Hepatic stellate cell (primary cell): ENCODE data around the gene DAB1.

Experiments used
- DNase-seq: peaks from one replicate; pipeline ENCODE4 v3.0.0; 2011; ENCODE audit warnings: low spot score

Gene DAB1

DNA sequence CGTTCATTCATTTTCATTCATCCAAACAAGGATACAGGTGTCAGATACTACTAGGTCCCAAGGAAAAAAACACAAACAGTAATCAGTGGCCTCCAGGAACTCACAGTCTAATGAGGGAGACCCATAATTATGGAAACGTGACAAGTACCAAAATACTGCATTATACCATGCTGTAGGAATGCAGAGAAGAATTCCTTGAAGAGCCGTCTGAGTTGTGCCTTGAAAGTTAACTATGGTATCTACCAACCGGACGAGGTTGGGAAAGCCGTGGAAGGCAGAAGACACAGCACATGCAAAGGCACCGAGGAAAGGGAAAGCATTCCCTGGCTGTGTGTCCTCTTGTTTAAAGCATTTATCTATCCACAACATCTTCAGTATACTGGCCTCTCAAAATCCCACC is 206.0 kb downstream of the DAB1 start:
- no peak for DNase-seq

DNA sequence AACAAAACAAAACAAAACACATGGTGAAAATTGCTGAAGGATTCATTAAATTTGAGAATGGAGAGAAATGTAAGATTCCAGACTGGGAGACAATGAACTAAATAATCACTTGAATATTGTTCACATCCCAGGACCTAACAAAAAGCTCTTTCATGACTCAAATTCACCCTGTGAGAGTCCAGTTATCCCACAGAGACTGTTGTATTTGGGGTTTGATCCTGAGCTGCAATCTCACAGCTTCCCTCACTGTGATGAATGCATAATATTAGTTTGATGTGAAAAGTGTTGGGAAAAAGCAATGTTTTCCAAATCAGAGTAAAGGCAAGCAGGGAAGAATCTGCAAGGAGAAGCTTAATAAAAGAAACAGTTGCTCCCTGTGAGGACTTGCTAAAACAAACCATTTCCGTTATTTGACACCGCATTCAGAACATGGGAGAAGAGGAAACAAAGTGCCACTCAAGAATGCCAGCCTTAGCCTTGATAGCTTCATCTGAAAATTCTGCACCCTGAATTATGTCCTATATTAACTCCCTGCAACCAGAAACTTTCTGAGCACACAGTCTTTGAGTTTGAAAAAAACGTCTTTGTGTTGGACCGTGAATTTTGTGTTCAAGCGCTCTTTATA is 208.8 kb downstream of the DAB1 start:
- no peak for DNase-seq

DNA sequence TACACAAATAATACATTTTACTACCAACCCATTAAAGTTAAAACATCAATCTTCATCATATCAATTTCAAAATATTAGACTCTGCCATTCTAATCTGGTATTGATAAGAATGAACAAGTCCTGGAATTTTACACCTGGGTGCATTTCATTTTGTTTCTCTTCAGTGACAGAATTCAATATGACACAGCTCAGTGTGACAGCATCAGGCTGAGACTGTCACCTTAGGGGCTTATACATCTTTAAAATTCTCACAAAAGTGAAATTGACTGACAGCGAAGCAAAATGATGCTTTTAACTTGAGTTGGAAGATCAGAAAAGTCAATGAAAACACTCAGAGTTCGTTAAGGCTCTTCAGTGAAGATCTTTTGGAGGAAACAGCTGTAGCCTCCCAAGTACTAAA is 213.0 kb downstream of the DAB1 start:
- DNase-seq = no peak

DNA sequence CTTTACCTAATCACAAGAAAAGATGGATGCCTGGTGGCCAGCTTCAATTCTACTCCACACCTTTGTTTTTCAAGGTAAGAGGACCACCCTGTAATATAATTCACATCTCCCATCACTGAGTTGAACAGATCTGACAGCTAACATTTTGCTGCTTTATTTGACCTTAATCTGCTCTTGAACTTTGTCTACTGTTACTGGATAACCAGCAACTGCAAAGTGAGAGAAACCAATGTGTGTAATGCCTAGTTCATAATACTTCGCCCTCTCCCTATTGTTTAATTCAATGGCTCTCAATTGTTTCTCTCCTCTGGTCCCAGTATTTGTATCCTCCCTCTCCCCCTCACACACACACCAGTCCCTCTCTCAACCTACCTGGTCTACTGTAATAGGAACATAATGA is 214.4 kb downstream of the DAB1 start:
- no peak for DNase-seq

DNA sequence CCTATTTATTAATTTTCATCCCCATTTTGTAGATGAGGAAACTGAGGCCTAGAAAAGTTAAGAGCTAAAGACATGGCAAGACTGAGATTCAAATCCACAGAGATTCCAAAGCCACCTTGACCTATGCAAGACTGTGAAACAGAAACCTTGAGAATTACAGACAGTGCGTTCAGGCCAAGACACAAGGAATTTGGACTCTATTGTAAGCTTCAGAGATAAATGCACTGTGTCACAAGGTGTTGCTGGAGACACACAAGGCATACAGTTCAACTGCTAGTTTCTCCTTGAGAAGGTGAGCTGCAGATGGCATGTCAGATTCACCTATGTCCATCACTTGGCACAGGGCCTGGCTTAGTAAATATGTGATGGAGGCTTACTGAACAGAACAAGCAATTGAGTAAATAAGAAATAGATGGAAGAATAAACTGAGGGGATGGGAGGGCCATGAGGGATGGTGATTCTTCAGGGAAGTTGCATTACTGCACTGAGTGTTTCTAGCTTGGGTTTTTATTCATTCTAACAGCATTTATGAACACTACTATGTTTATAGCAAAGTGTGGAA is 215.0 kb downstream of the DAB1 start:
- DNase-seq = no peak

DNA sequence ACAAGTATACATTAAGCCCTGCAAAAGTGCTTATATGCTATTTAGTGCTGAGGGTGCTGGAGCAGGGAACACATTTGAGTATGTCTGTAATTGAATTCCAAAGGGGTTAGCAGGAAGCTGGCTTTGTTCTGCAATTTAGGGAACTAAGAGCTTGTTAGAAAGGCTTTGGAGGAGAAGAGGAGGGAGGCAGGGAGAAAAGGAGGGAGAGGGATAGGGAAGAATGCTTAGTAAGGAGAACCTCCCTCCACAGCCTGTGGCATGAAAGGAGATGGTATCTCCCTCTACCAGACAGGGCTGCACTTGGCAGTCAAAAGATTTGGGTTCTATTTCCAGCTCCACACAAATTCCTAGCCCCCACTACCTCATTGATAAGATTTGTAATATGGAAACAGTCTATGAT is 217.8 kb downstream of the DAB1 start:
- no peak for DNase-seq

DNA sequence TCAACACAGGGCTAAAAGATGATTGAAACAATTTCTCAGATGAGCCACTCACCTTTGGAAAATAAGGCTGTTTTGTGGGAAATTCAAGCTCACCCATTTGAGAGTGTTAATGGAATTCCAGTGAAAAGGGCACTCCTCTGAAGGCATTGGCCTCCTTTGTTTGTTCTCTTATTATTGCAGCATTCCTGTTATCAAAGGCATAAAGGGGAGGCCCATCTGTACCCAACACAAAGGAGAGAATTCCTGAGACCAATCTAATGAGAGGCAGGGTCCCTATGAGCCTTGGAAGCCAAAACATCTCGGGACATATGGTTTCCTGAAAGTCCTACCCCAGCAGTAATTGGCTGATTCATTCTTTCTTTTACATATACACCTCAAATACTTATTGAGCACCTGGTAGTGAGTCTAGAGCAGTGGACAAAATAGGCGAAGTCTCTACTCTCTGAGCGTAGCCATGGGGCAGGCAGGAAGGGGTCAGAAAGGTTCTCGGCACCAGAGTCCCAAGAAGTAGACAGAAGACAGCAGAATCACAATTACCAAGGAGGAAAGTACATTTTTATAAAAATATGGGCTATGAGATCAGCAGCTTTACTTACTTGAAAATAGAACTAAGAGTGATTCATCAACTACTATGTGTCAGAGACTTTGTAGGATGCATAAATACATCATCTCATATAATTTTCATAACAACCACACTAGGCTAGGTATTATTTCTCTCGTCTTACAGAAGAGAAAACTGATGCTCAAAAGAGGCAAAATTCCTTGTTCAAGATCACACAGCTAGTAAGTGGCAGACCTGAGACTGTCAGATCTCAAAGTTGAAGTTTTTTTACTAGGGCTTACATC is 218.7 kb downstream of the DAB1 start:
- no peak for DNase-seq

DNA sequence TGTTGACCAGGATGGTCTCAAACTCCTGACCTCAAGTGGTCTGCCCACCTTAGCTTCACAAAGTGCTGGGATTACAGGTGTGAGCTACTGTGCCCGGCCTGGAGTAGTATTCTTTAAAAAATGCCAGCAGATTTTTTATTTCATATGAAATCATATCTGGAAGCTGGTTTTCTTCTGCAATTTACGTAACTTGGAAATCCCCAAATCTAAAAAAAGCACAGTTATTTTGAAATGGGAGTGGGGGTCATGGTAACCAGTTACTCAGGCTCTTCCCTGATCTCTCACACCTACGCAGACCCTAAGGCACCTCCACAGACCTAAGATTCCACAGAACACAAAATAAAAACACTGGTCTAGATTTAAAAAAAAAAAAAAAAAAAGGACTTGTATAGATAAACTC is 219.8 kb downstream of the DAB1 start:
- no peak for DNase-seq

DNA sequence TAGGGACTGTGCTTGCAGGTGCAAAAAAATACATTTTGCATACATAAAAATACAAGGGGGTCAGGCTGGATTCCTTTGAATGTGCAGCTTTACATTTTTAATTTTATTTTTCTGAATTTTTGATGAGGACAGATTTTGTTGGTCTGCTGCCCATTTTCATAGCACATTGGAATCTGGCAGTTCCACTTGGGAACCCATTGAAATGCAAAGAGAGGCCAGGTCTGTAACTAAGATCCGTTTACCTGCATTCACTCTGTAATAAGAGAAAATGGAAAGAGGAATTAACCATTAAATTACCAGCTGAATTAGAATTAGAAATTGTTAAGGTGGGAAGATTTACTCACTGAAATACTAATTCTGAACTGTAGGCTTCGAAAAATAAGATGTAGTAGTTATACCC is 221.6 kb downstream of the DAB1 start:
- no peak for DNase-seq

DNA sequence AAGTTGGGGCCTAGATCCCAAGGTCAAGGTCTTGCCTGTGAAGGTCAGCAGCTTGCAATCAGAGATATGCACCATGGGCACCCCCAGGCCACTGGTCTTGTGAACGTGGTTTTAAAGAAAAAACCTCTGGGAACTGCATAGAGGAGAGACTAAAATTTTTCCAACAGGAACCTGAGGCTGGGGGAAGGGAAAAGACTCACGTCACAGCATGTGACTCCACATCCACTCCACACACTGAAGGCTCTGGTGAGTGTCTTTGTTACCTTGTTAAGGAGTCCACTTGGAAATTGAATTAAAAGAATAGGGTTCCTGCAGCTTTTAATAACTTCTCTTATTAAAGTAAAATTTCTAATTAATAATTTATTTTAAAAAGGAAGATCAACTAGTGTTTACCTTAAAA is 224.9 kb downstream of the DAB1 start:
- DNase-seq = no peak

DNA sequence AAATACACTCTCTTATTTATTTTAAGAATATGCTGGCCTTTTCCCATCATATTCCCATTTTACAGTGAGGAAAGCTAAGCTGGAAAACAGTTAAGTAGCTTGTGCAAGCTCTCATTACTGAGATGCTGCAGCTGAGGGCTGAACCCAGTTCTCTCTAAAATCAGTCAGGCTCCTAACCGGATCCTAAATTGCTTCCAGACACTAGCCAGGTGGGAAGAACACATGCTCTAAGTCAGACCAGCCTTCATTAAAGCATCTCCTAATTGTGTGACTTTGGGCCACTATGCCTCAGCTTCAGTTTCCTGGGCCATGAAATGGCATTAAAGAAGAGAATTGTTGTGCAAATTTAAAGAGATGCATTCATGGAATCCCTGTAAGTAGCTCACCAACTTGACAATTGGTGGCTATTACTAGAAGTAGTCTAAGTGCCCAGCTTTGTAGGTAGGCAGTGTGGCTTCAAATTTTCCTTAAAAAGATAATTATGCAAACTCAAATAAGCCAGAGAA is 228.4 kb downstream of the DAB1 start:
- no peak for DNase-seq

DNA sequence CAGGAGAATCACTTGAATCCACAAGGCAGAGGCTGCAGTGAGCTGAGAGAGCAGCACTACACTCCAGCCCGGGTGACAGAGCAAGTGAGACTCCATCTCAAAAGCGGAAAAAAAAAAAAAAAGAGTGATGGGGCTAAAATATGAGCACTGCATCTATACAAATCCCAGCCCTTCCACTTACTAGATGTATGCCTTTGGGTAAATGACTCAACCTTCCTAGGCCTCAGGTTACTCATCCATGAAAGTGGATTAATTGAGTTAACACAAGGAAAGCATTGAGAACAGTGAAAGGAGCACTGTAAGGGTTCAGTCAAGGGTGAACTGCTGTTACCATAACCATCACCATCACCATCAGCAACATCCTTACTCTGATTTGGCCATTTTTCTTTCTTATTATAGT is 231.6 kb downstream of the DAB1 start:
- DNase-seq = no peak

DNA sequence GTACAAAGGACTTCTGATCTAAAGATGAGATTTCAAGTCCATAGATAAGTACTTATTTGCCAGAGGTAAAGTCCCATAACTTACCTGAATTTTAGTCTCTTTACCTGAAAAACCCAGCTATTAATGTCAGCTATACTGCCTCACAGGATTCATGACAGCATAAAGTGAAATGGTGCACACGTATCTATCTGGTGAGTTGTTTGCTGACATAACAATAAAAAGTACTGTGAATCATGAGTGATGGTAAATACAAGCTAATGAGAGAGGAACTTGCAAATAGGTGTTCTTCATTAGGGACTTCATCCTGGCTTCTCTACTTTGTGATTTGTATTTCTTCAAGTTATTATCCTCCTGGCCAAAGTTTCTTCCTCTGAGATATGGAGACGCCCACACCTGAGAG is 233.0 kb downstream of the DAB1 start:
- DNase-seq = no peak

DNA sequence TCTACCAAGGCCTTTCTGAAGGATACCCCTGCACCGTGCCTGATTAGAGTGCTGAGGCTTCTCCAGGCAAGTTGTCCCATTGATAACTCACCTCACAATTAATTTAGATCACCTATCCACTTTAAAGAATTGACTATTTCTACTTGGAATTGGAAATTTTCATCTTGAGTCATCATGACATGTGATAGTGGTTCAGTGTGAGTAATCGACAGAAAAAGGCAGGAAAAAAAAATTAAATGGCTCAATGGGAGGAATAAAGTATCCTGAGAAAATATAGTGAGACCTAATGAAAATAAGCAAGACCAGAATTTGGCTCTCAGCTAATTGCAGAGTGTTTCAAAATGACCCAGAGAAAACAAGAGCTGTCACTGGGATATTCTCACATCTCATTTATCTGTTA is 235.7 kb downstream of the DAB1 start:
- DNase-seq = no peak

DNA sequence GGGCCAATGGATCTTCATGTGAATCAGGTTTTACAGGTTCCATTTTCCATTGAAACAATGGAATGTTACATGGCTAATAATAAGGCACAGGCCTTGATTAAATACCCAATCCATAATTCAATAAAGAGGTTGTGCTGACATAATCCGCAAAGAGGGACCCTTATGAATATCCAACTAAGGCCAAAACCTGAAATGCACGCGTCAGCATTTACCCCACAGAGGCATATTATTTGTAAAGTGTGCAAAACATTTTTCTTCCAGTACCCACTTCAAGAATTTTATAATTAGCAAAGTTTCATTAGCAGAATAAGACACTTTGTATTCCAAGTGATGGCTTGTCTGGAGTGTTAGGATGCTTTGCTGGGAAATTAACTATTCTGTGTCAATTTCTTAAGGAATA is 237.4 kb downstream of the DAB1 start:
- DNase-seq = no peak

DNA sequence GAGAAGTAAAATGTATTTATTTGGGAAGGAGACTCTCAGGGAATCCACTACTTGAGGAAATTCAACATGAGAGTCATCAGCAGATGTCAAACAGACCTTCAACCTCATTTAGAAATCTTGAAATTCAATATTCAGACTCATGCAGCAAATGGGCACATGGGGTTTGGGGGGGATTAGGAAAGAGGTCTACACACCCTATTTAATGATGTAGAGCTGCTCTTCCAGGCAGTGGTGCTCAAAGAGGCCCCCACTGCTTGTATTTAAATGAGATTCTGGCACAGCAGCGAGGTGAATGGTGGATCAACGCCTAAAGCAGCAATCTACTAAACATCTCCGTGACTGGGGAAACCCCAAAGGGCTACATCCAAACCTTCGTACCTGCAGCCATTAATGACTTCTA is 244.9 kb downstream of the DAB1 start:
- DNase-seq = no peak

DNA sequence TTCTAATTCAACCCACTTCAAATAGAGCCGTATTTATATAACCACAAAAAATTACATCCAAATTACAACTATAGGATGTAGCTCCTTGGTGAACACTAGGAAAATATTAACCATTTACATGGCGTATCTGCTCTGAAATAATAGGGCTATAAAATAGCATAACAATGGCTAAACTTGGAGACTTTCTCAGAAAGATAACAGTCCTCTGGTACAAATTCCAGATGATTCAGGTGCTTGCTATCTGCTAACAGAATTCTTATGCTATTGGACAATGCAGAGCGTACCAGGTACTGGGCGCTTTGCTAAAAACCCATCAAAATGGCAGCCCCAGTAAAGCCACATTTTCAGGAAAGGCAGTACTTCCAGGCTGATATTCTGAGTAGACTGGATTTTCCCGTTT is 248.4 kb downstream of the DAB1 start:
- DNase-seq = no peak

DNA sequence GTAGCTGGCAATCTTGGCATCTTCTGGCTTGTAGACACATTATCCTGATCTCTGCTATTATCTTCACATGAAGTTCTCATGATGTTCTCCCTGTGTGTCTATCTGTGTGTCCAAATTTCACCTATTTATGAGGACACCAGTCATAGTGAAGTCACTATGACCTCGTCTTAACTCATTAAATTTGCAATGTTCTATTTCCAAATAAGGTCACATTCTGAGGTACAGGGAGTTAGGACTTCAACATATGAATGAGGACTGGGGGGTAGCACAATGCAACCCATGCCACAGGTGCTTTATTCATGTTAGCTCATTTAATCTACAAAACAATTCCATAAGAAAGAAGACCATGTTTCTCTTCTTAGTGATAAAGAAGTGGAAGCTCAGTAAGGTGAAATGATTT is 251.8 kb downstream of the DAB1 start:
- DNase-seq = no peak

DNA sequence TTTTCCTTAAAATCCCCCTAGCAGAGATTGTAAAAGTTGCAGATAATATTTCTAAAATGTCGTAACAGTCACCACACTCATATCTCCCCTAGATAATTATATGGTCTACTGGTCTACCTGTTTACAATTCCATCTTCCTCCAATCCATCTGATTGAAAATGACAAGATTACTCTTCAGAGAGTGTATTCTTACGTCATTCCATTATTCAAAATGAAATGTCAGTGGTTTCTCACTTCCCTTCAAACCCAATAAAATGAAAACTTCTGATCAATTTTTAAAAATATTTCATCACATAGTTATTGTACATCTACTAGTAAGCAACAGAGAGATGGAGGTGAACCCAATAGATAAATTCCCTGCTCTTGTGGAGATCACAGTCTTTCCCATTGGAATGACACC is 255.9 kb downstream of the DAB1 start:
- DNase-seq = no peak

DNA sequence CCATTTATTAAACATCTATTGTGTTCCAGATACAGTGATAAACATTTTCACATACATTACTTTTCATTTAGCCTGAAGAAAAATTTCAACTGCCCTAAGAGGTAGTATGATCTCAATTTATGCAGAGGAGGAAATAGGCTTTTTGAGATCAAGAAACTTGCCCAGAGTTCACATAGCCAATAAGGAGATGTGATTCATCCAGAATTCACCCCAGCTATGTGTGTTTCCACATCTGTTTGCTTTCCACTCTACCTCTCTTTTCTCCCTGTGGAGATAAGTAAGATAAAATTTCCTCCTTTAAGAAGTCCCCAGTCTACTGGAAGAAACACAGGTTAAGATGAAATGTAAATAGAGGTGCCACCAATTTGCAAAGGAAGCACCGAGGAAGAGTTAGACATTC is 258.3 kb downstream of the DAB1 start:
- DNase-seq = no peak

DNA sequence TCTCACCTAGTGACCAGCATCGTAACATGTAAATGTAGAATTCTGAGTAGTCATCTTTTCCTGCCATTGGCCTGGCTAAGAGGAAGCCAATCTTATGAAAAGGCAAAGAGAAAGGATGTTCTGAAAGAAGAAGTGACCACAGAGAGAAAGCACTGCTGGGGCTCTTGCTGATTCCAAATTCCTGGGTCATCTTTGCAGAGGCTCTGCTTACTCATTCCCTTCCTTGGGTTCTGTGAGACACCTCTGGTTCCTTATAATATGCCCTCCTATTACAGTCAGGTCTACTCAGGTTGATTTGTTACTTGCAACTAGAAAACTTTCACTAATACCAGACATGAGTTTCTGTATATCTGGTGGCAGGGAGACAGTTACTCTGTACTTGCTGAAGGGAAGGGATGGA is 259.3 kb downstream of the DAB1 start:
- no peak for DNase-seq

DNA sequence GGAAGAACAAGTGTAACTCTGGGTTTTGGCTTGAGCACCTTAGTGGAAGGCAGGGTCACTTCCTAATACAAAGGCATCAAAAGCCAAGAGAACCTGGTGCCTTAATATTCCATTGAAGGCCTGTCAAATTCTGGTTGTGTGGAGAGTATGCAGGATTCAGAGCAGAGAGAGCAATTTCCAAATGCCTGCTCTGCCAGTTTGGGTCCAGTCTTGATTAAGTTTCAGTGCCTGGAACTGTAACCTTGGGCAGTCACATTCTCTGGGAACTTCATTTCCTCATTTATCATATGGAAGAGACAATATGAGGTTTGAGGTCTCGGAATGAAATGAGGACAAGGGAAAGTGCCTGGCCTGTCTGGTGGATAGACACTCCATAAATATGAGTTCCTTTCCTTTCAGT is 260.1 kb downstream of the DAB1 start:
- no peak for DNase-seq

DNA sequence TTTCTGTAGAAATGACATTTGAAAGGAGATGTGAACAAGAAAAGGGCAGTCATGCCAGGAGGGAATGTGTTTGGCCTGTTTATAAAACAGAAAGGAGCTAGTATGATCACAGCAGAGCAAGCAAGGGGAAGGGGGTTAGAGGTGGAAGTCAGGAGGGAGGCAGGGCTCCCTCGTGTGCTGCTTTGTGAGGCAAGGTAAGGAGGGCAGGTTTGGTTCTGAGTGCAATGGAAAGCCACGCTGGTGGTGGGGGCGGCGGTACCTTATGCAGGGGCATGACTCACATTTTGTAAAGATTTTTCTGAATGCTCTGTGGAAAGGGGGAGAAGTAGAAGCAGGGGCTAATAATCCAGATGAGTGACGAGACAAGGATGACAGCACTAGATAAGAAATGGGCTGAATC is 260.5 kb downstream of the DAB1 start:
- DNase-seq = no peak
